OCI-LY7 (cell line): ENCODE measurements around the gene NUP43.
"Not testable (repeated sequence)": the region's sequence is repeated elsewhere in the genome, so short reads cannot be mapped to it uniquely, and the experiment has no call there.

ENCODE experiments used
- CTCF ChIP-seq: fragments of 200-600 bp; sonication (generic); conservative IDR thresholded peaks from 2 replicates; pipeline ENCODE4 v1.5.1; 2014; ENCODE audit warnings: mild to moderate bottlenecking, antibody characterized with exemption, low read length, moderate library complexity, mixed read lengths
- EZH2phosphoT487 ChIP-seq: fragments of 200-600 bp; sonication (generic); IDR thresholded peaks from 2 replicates; pipeline ENCODE4 v1.6.1; 2018; ENCODE audit warnings: low read depth, borderline replicate concordance, mild to moderate bottlenecking, mixed run types, antibody characterized with exemption, low read length, moderate library complexity, mixed read lengths

GRCh38 chr6:149745252-149745651 is 1.1 kb downstream of the NUP43 start:
- not testable (repeated sequence) for TF ChIP-seq CTCF, EZH2phosphoT487
